GM23248 (cell line): ENCODE data around the gene CFAP20.

Experiments
- EZH2 ChIP-seq: fragments of 200-600 bp; sonication (generic); IDR thresholded peaks from 2 replicates; pipeline ENCODE4 v1.6.1; 2018; ENCODE audit warnings: antibody characterized with exemption, mild to moderate bottlenecking; ENCODE audit not compliant: insufficient read depth, poor library complexity, severe bottlenecking
- EZH2phosphoT487 ChIP-seq: fragments of 200-600 bp; sonication (generic); IDR thresholded peaks from 2 replicates; pipeline ENCODE4 v1.6.1; 2018; ENCODE audit warnings: antibody characterized with exemption, moderate library complexity, mild to moderate bottlenecking, low read depth; ENCODE audit not compliant: insufficient read depth

DNA sequence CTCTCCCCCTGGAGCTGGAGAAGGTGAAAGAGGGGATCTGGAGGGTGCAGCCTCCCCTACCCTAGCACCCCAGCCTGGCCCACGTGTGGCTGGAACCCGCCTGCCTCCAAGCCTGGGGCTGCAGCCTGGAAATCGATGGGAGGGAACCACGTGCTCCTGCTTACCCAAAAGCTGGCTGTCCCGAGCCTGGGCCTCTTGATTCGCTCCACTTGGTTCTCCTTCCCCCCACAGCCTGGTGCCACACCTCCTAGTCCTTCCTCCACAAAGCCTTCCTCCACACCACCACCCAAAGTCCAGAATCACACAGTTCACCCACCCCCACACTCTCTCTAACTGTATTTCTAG, 29.3 kb downstream of the CFAP20 start:
- TF ChIP-seq EZH2 (no peak), EZH2phosphoT487 (no peak)
